HepG2 (cell line): Measurements from ENCODE around the gene ALOXE3. TPM values are rescaled to one million over a fixed set of nuclear protein-coding genes. Genes with fewer than 3 reads are reported as not detected.
A peak's percentile ranks its signal among the peaks of the same experiment; 100 is the strongest.

ENCODE experiments used
- AGO1 ChIP-seq: fragments of 200-400 bp; formaldehyde crosslinking; IDR thresholded peaks from 2 replicates; pipeline ENCODE4 v1.6.1; 2017; ENCODE audit warnings: mild to moderate bottlenecking, low read depth, low read length, moderate library complexity; ENCODE audit not compliant: poor library complexity, severe bottlenecking
- ATRX ChIP-seq: sonication (generic); formaldehyde crosslinking; IDR thresholded peaks from 2 replicates; pipeline ENCODE4 v1.4.0; 2020; ENCODE audit warnings: missing genetic modification reagents, borderline replicate concordance
- CCDC6 ChIP-seq: sonication (generic); formaldehyde crosslinking; IDR thresholded peaks from 2 replicates; pipeline ENCODE4 v1.8.1; 2022; ENCODE audit warnings: mild to moderate bottlenecking, missing genetic modification reagents, moderate library complexity
- FOXK1 ChIP-seq: sonication (generic); formaldehyde crosslinking; IDR thresholded peaks from 2 replicates; pipeline ENCODE4 v1.4.0; 2020; ENCODE audit warnings: low read depth, missing genetic modification reagents, borderline replicate concordance
- MLX ChIP-seq: IDR thresholded peaks from 2 replicates; pipeline ENCODE4 v1.6.1; 2016
- MTF1 ChIP-seq: sonication (generic); formaldehyde crosslinking; IDR thresholded peaks from 2 replicates; pipeline ENCODE4 v1.5.0; 2020; ENCODE audit warnings: missing genetic modification reagents
- NCOA1 ChIP-seq: sonication (generic); formaldehyde crosslinking; IDR thresholded peaks from 2 replicates; pipeline ENCODE4 v1.9.0; 2021; ENCODE audit warnings: missing genetic modification reagents
- NCOA2 ChIP-seq: sonication (generic); formaldehyde crosslinking; IDR thresholded peaks from 2 replicates; pipeline ENCODE4 v1.8.0; 2022; ENCODE audit warnings: inconsistent platforms
- NCOA5 ChIP-seq: sonication (generic); formaldehyde crosslinking; IDR thresholded peaks from 2 replicates; pipeline ENCODE4 v1.4.0; 2020; ENCODE audit warnings: missing genetic modification reagents
- NONO ChIP-seq, 2 experiments: fragments of 450-650 bp in 1 of 2; sonication (generic) in 1 of 2; formaldehyde crosslinking in 1 of 2; IDR thresholded peaks in 1 of 2; conservative IDR thresholded peaks in 1 of 2; 2 replicates each; pipeline versions ENCODE4 v1.6.1 to v1.8.0; 2017 to 2022; ENCODE audit warnings: mild to moderate bottlenecking in 1 of 2, missing genetic modification reagents in 1 of 2, moderate library complexity in 1 of 2
- PATZ1 ChIP-seq: sonication (generic); formaldehyde crosslinking; IDR thresholded peaks from 2 replicates; pipeline ENCODE4 v1.4.0; 2020; ENCODE audit warnings: missing genetic modification reagents
- SATB2 ChIP-seq: sonication (generic); formaldehyde crosslinking; IDR thresholded peaks from 2 replicates; pipeline ENCODE4 v1.5.0; 2020; ENCODE audit warnings: missing genetic modification reagents
- TAF15 ChIP-seq: fragments of 200-400 bp; formaldehyde crosslinking; IDR thresholded peaks from one replicate; pipeline ENCODE4 v1.6.1; 2018; ENCODE audit warnings: mild to moderate bottlenecking, low read depth, low read length; ENCODE audit not compliant: poor library complexity, severe bottlenecking
- THAP11 ChIP-seq: IDR thresholded peaks from 2 replicates; pipeline ENCODE4 v1.6.1; 2016; ENCODE audit warnings: missing biosample characterization, missing genetic modification reagents
- TMF1 ChIP-seq: sonication (generic); formaldehyde crosslinking; IDR thresholded peaks from 2 replicates; pipeline ENCODE4 v1.8.1; 2022; ENCODE audit warnings: low read depth, missing genetic modification reagents
- TOPORS ChIP-seq: sonication (generic); formaldehyde crosslinking; IDR thresholded peaks from 2 replicates; pipeline ENCODE4 v1.8.0; 2023; ENCODE audit warnings: mild to moderate bottlenecking, missing genetic modification reagents
- U2AF2 ChIP-seq: fragments of 200-400 bp; formaldehyde crosslinking; IDR thresholded peaks from 2 replicates; pipeline ENCODE4 v1.6.1; 2017; ENCODE audit warnings: low read depth, mild to moderate bottlenecking, low read length
- ZNF138 ChIP-seq: sonication (generic); formaldehyde crosslinking; IDR thresholded peaks from 2 replicates; pipeline ENCODE4 v1.5.0; 2020; ENCODE audit warnings: mild to moderate bottlenecking, low read depth, missing genetic modification reagents
- ZNF317 ChIP-seq: sonication (generic); formaldehyde crosslinking; IDR thresholded peaks from 2 replicates; pipeline ENCODE4 v1.5.0; 2020; ENCODE audit warnings: mild to moderate bottlenecking, missing genetic modification reagents
- ZNF362 ChIP-seq: sonication (generic); formaldehyde crosslinking; IDR thresholded peaks from 2 replicates; pipeline ENCODE4 v1.4.0; 2020; ENCODE audit warnings: missing genetic modification reagents, mild to moderate bottlenecking, borderline replicate concordance
- ZNF749 ChIP-seq: sonication (generic); formaldehyde crosslinking; IDR thresholded peaks from 2 replicates; pipeline ENCODE4 v1.8.0; 2022; ENCODE audit warnings: mild to moderate bottlenecking, missing genetic modification reagents, moderate library complexity, borderline replicate concordance
- ZNF781 ChIP-seq: sonication (generic); formaldehyde crosslinking; IDR thresholded peaks from 2 replicates; pipeline ENCODE4 v1.5.1; 2020; ENCODE audit warnings: borderline replicate concordance, mild to moderate bottlenecking, missing genetic modification reagents; ENCODE audit errors: not compliant biosample characterization
- ZNF800 ChIP-seq: sonication (generic); formaldehyde crosslinking; IDR thresholded peaks from 2 replicates; pipeline ENCODE4 v1.4.0; 2020; ENCODE audit warnings: missing genetic modification reagents
- ZSCAN25 ChIP-seq: sonication (generic); formaldehyde crosslinking; IDR thresholded peaks from 2 replicates; pipeline ENCODE4 v1.8.0; 2022; ENCODE audit warnings: mild to moderate bottlenecking, missing genetic modification reagents
- polyA plus RNA-seq, 8 experiments: library from polyadenylated mRNA; depleted of rRNA in 3 of 8; stranded (reverse) in 7 of 8; unstranded in 1 of 8; fragments of >200 nt; fragmentation: Illumina TruSeq in 4 of 8; extraction: Trizol in 4 of 8; gene quantifications; 2 replicates each; pipeline versions ENCODE4 v1.2.1 to v1.2.3, GENCODE V29; 2011 to 2016; ENCODE audit warnings: low read depth in 4 of 8, missing spikeins in 1 of 8, mixed read lengths in 1 of 8; ENCODE audit not compliant: insufficient read depth in 1 of 8
- total RNA-seq, 5 experiments: library from RNA; depleted of rRNA; stranded (reverse); fragments of >200 nt; fragmentation: Illumina TruSeq; extraction: Trizol; gene quantifications; 2 replicates each; pipeline ENCODE4 v1.2.3, GENCODE V29; 2016; ENCODE audit warnings: low read depth in 1 of 5

Gene ALOXE3
- total and polyA plus RNA-seq, 2 of the 13 experiments (the other 11 are each of a cell fraction or from before 2014, with no cell fraction given): 0.07 TPM; not detected in 1

- peak; percentile 91 for TF ChIP-seq AGO1
- no peak for TF ChIP-seq ATRX (CRISPR knock-in tag)
- TF ChIP-seq ZNF749 (CRISPR knock-in tag): no peak
- no peak for TF ChIP-seq NCOA2 (CRISPR knock-in tag)
- no peak for TF ChIP-seq MTF1 (CRISPR knock-in tag)
- no peak for TF ChIP-seq NCOA1 (CRISPR knock-in tag)
- TF ChIP-seq NONO (IDR thresholded peaks at IDR 0.05): no peak
- no peak; the same call in none of the 2 replicates for TF ChIP-seq NONO (CRISPR knock-in tag; conservative IDR thresholded peaks at IDR 0.05)
- TF ChIP-seq ZNF138 (CRISPR knock-in tag): no peak
- no peak for TF ChIP-seq FOXK1 (CRISPR knock-in tag)
- TF ChIP-seq TAF15: no peak
- no peak for TF ChIP-seq ZNF362 (CRISPR knock-in tag)
- no peak for TF ChIP-seq THAP11
- 0 out of 2 replicates have a peak, but pooled peaks have one; percentile 40 for TF ChIP-seq TOPORS (CRISPR knock-in tag)
- no peak for TF ChIP-seq U2AF2
- TF ChIP-seq MLX (CRISPR knock-in tag): no peak
- TF ChIP-seq CCDC6 (CRISPR knock-in tag): peak; percentile 52; the same call in 1 of the 2 replicates
- no peak for TF ChIP-seq ZNF781 (CRISPR knock-in tag)
- peak; percentile 28; the same call in 1 of the 2 replicates for TF ChIP-seq ZSCAN25 (CRISPR knock-in tag)
- peak; percentile 19; the same call in 1 of the 2 replicates for TF ChIP-seq NCOA5 (CRISPR knock-in tag)
- TF ChIP-seq SATB2 (CRISPR knock-in tag): no peak
- no peak for TF ChIP-seq ZNF317 (CRISPR knock-in tag)
- TF ChIP-seq PATZ1 (CRISPR knock-in tag): no peak
- no peak for TF ChIP-seq ZNF800 (CRISPR knock-in tag)
- TF ChIP-seq TMF1: peak; percentile 71; the same call in 1 of the 2 replicates
These were observed 51.2 kb downstream of the ALOXE3 start (continued) for GRCh38 chr17:8066841-8067775.
